ENCODE data around the gene GUCA2A. TPM values are rescaled to one million over a fixed set of nuclear protein-coding genes. Genes with fewer than 3 reads are reported as not detected.

GUCA2A gene
- polyA plus RNA-seq, 1 experiment = not detected

- no peak for TF ChIP-seq CTCF (IDR thresholded peaks at IDR 0.05; ENCODE audit: insufficient read depth, low read depth, low read length)
- no peaks in the 10 kb centered on the region for H3K36me3 ChIP-seq (ENCODE audit: control insufficient read depth, insufficient read depth, low read length)
- ChIA-PET POLR2A (no interaction called here), CTCF (interaction anchor here (1.9 kb wide), 1 partner anchor 9 kb away, joined by 5 read pairs; no protein-coding TSS in a partner anchor)
- no peak for DNase-seq (ENCODE audit: low read depth)
- peaks cover 22% of the 10 kb centered on the region for H3K27me3 ChIP-seq (ENCODE audit: control insufficient read depth, insufficient read depth, low read length)
- no peak overlapping the region for H3K4me3 ChIP-seq (ENCODE audit: low read depth, low read length)
These were observed 13.9 kb downstream of the GUCA2A start for GRCh38 chr1:42150651-42151050.

GRCh38 chr1:42148166-42148565 lies 16.4 kb downstream of the GUCA2A start:
- DNase-seq (ENCODE audit: low read depth) = no peak
- POLR2A ChIA-PET = no interaction called here
- TF ChIP-seq CTCF (IDR thresholded peaks at IDR 0.05; ENCODE audit: insufficient read depth, low read depth, low read length) = no peak
- CTCF ChIA-PET = interaction anchor here (1.1 to 1.4 kb wide), 3 partner anchors 12 to 531 kb away, joined by 3 to 13 read pairs (median 4); no protein-coding TSS in a partner anchor
- H3K27me3 ChIP-seq (ENCODE audit: control insufficient read depth, insufficient read depth, low read length) = peaks cover 38% of the 10 kb centered on the region
- no peak overlapping the region for H3K4me3 ChIP-seq (ENCODE audit: low read depth, low read length)
- no peaks in the 10 kb centered on the region for H3K36me3 ChIP-seq (ENCODE audit: control insufficient read depth, insufficient read depth, low read length)

- CTCF ChIA-PET = interaction anchor here (0.6 to 1.6 kb wide), 11 partner anchors 9 to 926 kb away, joined by 3 to 13 read pairs (median 5); partner anchors contain the start of gene GUCA2A
- Histone ChIP-seq H3K4me3 (ENCODE audit: low read depth, low read length) (no peak overlapping the region), H3K27me3 (ENCODE audit: control insufficient read depth, insufficient read depth, low read length) (peaks cover 38% of the 10 kb centered on the region), H3K36me3 (ENCODE audit: control insufficient read depth, insufficient read depth, low read length) (no peaks in the 10 kb centered on the region)
- POLR2A ChIA-PET = no interaction called here
- DNase-seq (ENCODE audit: low read depth) = no peak
- peak; percentile 89 for TF ChIP-seq CTCF (IDR thresholded peaks at IDR 0.05; ENCODE audit: insufficient read depth, low read depth, low read length)
These were observed 17.8 kb downstream of the GUCA2A start for GRCh38 chr1:42146626-42147320.

GRCh38 chr1:42145764-42146625 lies 18.6 kb downstream of the GUCA2A start:
- Histone ChIP-seq H3K36me3 (ENCODE audit: control insufficient read depth, insufficient read depth, low read length) (no peaks in the 10 kb centered on the region), H3K27me3 (ENCODE audit: control insufficient read depth, insufficient read depth, low read length) (peaks cover 38% of the 10 kb centered on the region), H3K4me3 (ENCODE audit: low read depth, low read length) (no peak overlapping the region)
- POLR2A ChIA-PET = no interaction called here
- CTCF ChIA-PET = interaction anchor here (1.6 kb wide), 1 partner anchor 10 kb away, joined by 7 read pairs; no protein-coding TSS in a partner anchor
- no peak for DNase-seq (ENCODE audit: low read depth)
- TF ChIP-seq CTCF (IDR thresholded peaks at IDR 0.05; ENCODE audit: insufficient read depth, low read depth, low read length) = no peak

- ChIA-PET POLR2A (no interaction called here), CTCF (no interaction called here)
- peaks cover 35% of the 10 kb centered on the region for H3K27me3 ChIP-seq (ENCODE audit: control insufficient read depth, insufficient read depth, low read length)
- no peak overlapping the region for H3K4me3 ChIP-seq (ENCODE audit: low read depth, low read length)
- no peak for DNase-seq (ENCODE audit: low read depth)
- no peak for TF ChIP-seq CTCF (IDR thresholded peaks at IDR 0.05; ENCODE audit: insufficient read depth, low read depth, low read length)
- no peaks in the 10 kb centered on the region for H3K36me3 ChIP-seq (ENCODE audit: control insufficient read depth, insufficient read depth, low read length)
These were observed 19.2 kb downstream of the GUCA2A start for GRCh38 chr1:42145389-42145716.
